Measurements from ENCODE around the gene CASP8AP2.
"Not testable (repeated sequence)": the region's sequence is repeated elsewhere in the genome, so short reads cannot be mapped to it uniquely, and the experiment has no call there.

The CASP8AP2 gene

GRCh38 chr6:89826029-89826528 lies 3.6 kb upstream of the CASP8AP2 start:
- DNase-seq: no peak

- not testable (repeated sequence) for DNase-seq
Measured at GRCh38 chr6:89828475-89828987, 1.1 kb upstream of the CASP8AP2 start.

GRCh38 chr6:89828988-89829471 lies 650 bp upstream of the CASP8AP2 start:
- peak in 1 of 5 donors; percentile 17 for DNase-seq

- no peak for DNase-seq
Measured at GRCh38 chr6:89830170-89830809, 610 bp downstream of the CASP8AP2 start.

GRCh38 chr6:89834884-89835792 lies 5.5 kb downstream of the CASP8AP2 start:
- DNase-seq: peak in 2 of 5 donors; percentile 13 to 86

GRCh38 chr6:89836639-89837222 lies 7.1 kb downstream of the CASP8AP2 start:
- no peak for DNase-seq

- DNase-seq: no peak
Measured at GRCh38 chr6:89840538-89840937, 10.9 kb downstream of the CASP8AP2 start.

GRCh38 chr6:89842228-89842627 lies 12.5 kb downstream of the CASP8AP2 start:
- no peak for DNase-seq

- DNase-seq: no peak
Measured at GRCh38 chr6:89843070-89843469, 13.4 kb downstream of the CASP8AP2 start.

GRCh38 chr6:89847513-89847912 lies 17.8 kb downstream of the CASP8AP2 start:
- not testable (repeated sequence) for DNase-seq

- DNase-seq: no peak
Measured at GRCh38 chr6:89853068-89853467, 23.4 kb downstream of the CASP8AP2 start.

GRCh38 chr6:89858041-89858440 lies 28.4 kb downstream of the CASP8AP2 start:
- no peak for DNase-seq

GRCh38 chr6:89859744-89860143 lies 30.1 kb downstream of the CASP8AP2 start:
- DNase-seq: peak in 1 of 5 donors; percentile 84

GRCh38 chr6:89862273-89862672 lies 32.6 kb downstream of the CASP8AP2 start:
- no peak for DNase-seq

- DNase-seq: peak in 1 of 5 donors; percentile 37
Measured at GRCh38 chr6:89862698-89863097, 33.0 kb downstream of the CASP8AP2 start.

GRCh38 chr6:89866024-89866678 lies 36.5 kb downstream of the CASP8AP2 start:
- DNase-seq: no peak

GRCh38 chr6:89873721-89874120 lies 44.0 kb downstream of the CASP8AP2 start:
- no peak for DNase-seq

GRCh38 chr6:89874438-89874837 lies 44.8 kb downstream of the CASP8AP2 start:
- DNase-seq: no peak

GRCh38 chr6:89886378-89887120 lies 56.9 kb downstream of the CASP8AP2 start:
- no peak for DNase-seq

GRCh38 chr6:89887452-89888137 lies 57.9 kb downstream of the CASP8AP2 start:
- DNase-seq: peak in 1 of 5 donors; percentile 25

GRCh38 chr6:89888138-89888514 lies 58.4 kb downstream of the CASP8AP2 start:
- DNase-seq: no peak
